OCI-LY7 (cell line): ENCODE measurements around the gene HEYL. TPM values are rescaled to one million over a fixed set of nuclear protein-coding genes. Genes with fewer than 3 reads are reported as not detected.

Experiments
- BruUV-seq: library from RNA; stranded (reverse); fragments of 400-500 nt; replicated peaks from 2 replicates; lab custom pipeline; 2021; lab: Mats Ljungman, UMichigan
- CTCF ChIA-PET: fragments of 300-600 bp; sonication (Branson Sonifier 250); formaldehyde crosslinking; loops from one replicate; lab custom pipeline; 2022; ENCODE audit warnings: antibody characterized with exemption; ENCODE audit not compliant: unreplicated experiment; lab: Charles Lee
- POLR2A ChIA-PET: fragments of 300-600 bp; sonication (Branson Sonifier 250); formaldehyde crosslinking; loops from one replicate; lab custom pipeline; 2022; ENCODE audit warnings: antibody characterized with exemption; lab: Charles Lee
- DNase-seq: peaks from one replicate; pipeline ENCODE4 v3.0.0-alpha.2; 2015; ENCODE audit warnings: low spot score
- H2AFZ ChIP-seq: fragments of 200-600 bp; sonication (generic), shearing (Covaris generic); 2 replicates; pipeline ENCODE4 v1.6.1; 2014; ENCODE audit warnings: mild to moderate bottlenecking, antibody characterized with exemption, low read length, moderate library complexity
- H3K27ac ChIP-seq: fragments of 200-600 bp; sonication (generic); 2 replicates; pipeline ENCODE4 v1.5.1; 2014; ENCODE audit warnings: mixed run types, low read depth, mild to moderate bottlenecking, moderate library complexity, low read length, inconsistent platforms; ENCODE audit not compliant: poor library complexity, severe bottlenecking
- H3K36me3 ChIP-seq: fragments of 200-600 bp; sonication (generic); 2 replicates; pipeline ENCODE4 v1.6.1; 2014; ENCODE audit warnings: mild to moderate bottlenecking, antibody characterized with exemption, low read length, moderate library complexity, mixed read lengths; ENCODE audit not compliant: insufficient read depth
- H3K4me1 ChIP-seq: fragments of 200-600 bp; sonication (generic); 2 replicates; pipeline ENCODE4 v1.5.1; 2014; ENCODE audit warnings: mild to moderate bottlenecking, low read length; ENCODE audit not compliant: insufficient read depth, poor library complexity, severe bottlenecking
- H3K4me2 ChIP-seq: fragments of 200-600 bp; sonication (generic); 2 replicates; pipeline ENCODE4 v1.6.1; 2014; ENCODE audit warnings: mild to moderate bottlenecking, low read length
- H3K4me3 ChIP-seq: fragments of 200-600 bp; sonication (generic); 2 replicates; pipeline ENCODE4 v1.5.1; 2014; ENCODE audit warnings: mild to moderate bottlenecking, low read depth, low read length; ENCODE audit not compliant: poor library complexity, severe bottlenecking
- H3K79me2 ChIP-seq: fragments of 200-600 bp; sonication (generic); 2 replicates; pipeline ENCODE4 v1.6.1; 2016; ENCODE audit warnings: low read depth, mild to moderate bottlenecking, low read length, moderate library complexity, mixed read lengths; ENCODE audit not compliant: insufficient read depth
- H3K9me2 ChIP-seq: fragments of 200-600 bp; sonication (generic); 2 replicates; pipeline ENCODE4 v1.6.1; 2016; ENCODE audit warnings: mild to moderate bottlenecking, low read length, mixed read lengths; ENCODE audit not compliant: insufficient read depth
- H3K9me3 ChIP-seq: fragments of 200-600 bp; sonication (generic); 2 replicates; pipeline ENCODE4 v1.6.1; 2014; ENCODE audit warnings: mild to moderate bottlenecking, mixed run types, low read length, mixed read lengths
- H4K20me1 ChIP-seq: fragments of 200-600 bp; sonication (generic); 2 replicates; pipeline ENCODE4 v1.6.1; 2014; ENCODE audit warnings: mild to moderate bottlenecking, antibody characterized with exemption, low read length, moderate library complexity, mixed read lengths; ENCODE audit not compliant: insufficient read depth
- CTCF ChIP-seq: fragments of 200-600 bp; sonication (generic); conservative IDR thresholded peaks from 2 replicates; pipeline ENCODE4 v1.5.1; 2014; ENCODE audit warnings: mild to moderate bottlenecking, antibody characterized with exemption, low read length, moderate library complexity, mixed read lengths
- EZH2phosphoT487 ChIP-seq: fragments of 200-600 bp; sonication (generic); IDR thresholded peaks from 2 replicates; pipeline ENCODE4 v1.6.1; 2018; ENCODE audit warnings: low read depth, borderline replicate concordance, mild to moderate bottlenecking, mixed run types, antibody characterized with exemption, low read length, moderate library complexity, mixed read lengths
- intact Hi-C: fragments of 100-400 bp; cut with micrococcal nuclease; formaldehyde crosslinking; loops from one replicate; pipeline ENCODE4 v1.10.0; 2022; ENCODE audit not compliant: unreplicated experiment
- total RNA-seq, 2 experiments: library from RNA; depleted of rRNA in 1 of 2; stranded (reverse); fragments of >200 nt in 1 of 2; shearing (Covaris generic) in 1 of 2; gene quantifications; 2 replicates each; pipeline ENCODE4 v1.2.3, GENCODE V29; 2014 to 2022

Gene HEYL
- total RNA-seq, 2 experiments from 2014 or later, result not detected

GRCh38 chr1:39662861-39663260, 23.4 kb upstream of the HEYL start:
- H3K4me2 ChIP-seq, result no peak overlapping the region
- ChIA-PET CTCF (no interaction called here), POLR2A (no interaction called here)
- H4K20me1 ChIP-seq, result no peaks in the 10 kb centered on the region
- TF ChIP-seq CTCF (no peak), EZH2phosphoT487 (no peak)
- H3K9me2 ChIP-seq, result no peaks in the 10 kb centered on the region
- H3K9me3 ChIP-seq, result no peaks in the 10 kb centered on the region
- no peak for DNase-seq
- no peak overlapping the region for H3K4me3 ChIP-seq
- BruUV-seq, result no TSS peak
- no peak overlapping the region for H3K27ac ChIP-seq
- no peak overlapping the region for H2AFZ ChIP-seq
- intact Hi-C loops, result no loop called here
- H3K4me1 ChIP-seq, result peaks cover 1% of the 10 kb centered on the region
- no peaks in the 10 kb centered on the region for H3K79me2 ChIP-seq
- H3K36me3 ChIP-seq, result no peaks in the 10 kb centered on the region

DNA sequence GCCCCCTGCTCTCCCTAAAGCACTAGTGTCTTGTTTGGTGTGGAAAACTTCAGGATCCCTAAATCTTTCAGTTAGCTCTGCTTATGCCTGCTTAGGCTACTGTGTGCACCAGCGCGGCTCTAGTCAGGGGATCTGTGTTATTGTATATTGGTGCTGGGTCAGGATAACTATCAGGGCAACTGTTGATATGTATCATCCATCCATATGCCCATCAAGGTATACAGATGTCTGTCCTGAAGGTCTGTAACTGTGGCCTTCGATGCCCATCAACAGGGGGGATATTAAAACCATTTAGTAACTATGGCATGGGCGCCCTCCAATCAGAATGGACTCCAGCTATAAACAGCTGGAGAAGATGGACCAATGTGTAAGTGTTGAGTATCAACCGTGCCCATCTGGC, 20.1 kb upstream of the HEYL start:
- CTCF ChIA-PET, result no interaction called here
- no peaks in the 10 kb centered on the region for H3K79me2 ChIP-seq
- TF ChIP-seq EZH2phosphoT487 (no peak), CTCF (no peak)
- H3K9me2 ChIP-seq, result no peaks in the 10 kb centered on the region
- no peaks in the 10 kb centered on the region for H4K20me1 ChIP-seq
- H3K4me1 ChIP-seq, result peaks cover 5% of the 10 kb centered on the region
- BruUV-seq, result no TSS peak
- H3K9me3 ChIP-seq, result no peaks in the 10 kb centered on the region
- no peak overlapping the region for H3K4me3 ChIP-seq
- no peaks in the 10 kb centered on the region for H3K36me3 ChIP-seq
- H2AFZ ChIP-seq, result no peak overlapping the region
- H3K27ac ChIP-seq, result no peak overlapping the region
- DNase-seq, result no peak
- POLR2A ChIA-PET, result interaction anchor here (0.7 to 1.0 kb wide), 2 partner anchors 11 to 561 kb away, joined by 3 read pairs; no protein-coding TSS in a partner anchor
- H3K4me2 ChIP-seq, result no peak overlapping the region
- intact Hi-C loops, result loop anchor here (5.0 kb wide), 1 partner anchor 63 kb away; no protein-coding TSS in a partner anchor

- Histone ChIP-seq H3K4me1 (peaks cover 5% of the 10 kb centered on the region), H3K27ac (no peak overlapping the region), H4K20me1 (no peaks in the 10 kb centered on the region), H2AFZ (no peak overlapping the region), H3K79me2 (no peaks in the 10 kb centered on the region), H3K9me2 (no peaks in the 10 kb centered on the region), H3K9me3 (no peaks in the 10 kb centered on the region), H3K4me2 (no peak overlapping the region), H3K36me3 (no peaks in the 10 kb centered on the region), H3K4me3 (no peak overlapping the region)
- POLR2A ChIA-PET, result interaction anchor here (0.5 to 0.7 kb wide), 2 partner anchors 25 to 561 kb away, joined by 3 to 4 read pairs; no protein-coding TSS in a partner anchor
- CTCF ChIA-PET, result interaction anchor here (0.9 to 1.0 kb wide), 2 partner anchors 12 to 47 kb away, joined by 4 to 8 read pairs; no protein-coding TSS in a partner anchor
- no peak for DNase-seq
- TF ChIP-seq CTCF, result no peak
- TF ChIP-seq EZH2phosphoT487, result no peak
- BruUV-seq, result no TSS peak
- intact Hi-C loops, result loop anchor here (5.0 kb wide), 1 partner anchor 63 kb away; no protein-coding TSS in a partner anchor
Observed at GRCh38 chr1:39659110-39659509, 19.7 kb upstream of the HEYL start.
